H1 (cell line): ENCODE results near the gene CPZ. TPM values are rescaled to one million over a fixed set of nuclear protein-coding genes. Genes with fewer than 3 reads are reported as not detected.

Experiments used
- CTCF ChIA-PET: fragments of 300-600 bp; sonication (Branson Sonifier 250); formaldehyde crosslinking; loops from one replicate; lab custom pipeline; 2021; ENCODE audit not compliant: partially characterized antibody; lab: Charles Lee
- POLR2A ChIA-PET: fragments of 300-600 bp; sonication (Branson Sonifier 250); formaldehyde crosslinking; loops from one replicate; lab custom pipeline; 2021; ENCODE audit warnings: inconsistent platforms; ENCODE audit not compliant: partially characterized antibody; lab: Charles Lee
- DNase-seq, 2 experiments: peaks; one replicate each; pipeline versions ENCODE4 v3.0.0 to v3.0.0-alpha.2; 2010 to 2022; ENCODE audit warnings: low spot score in 2 of 2, low read depth in 1 of 2, mixed read lengths in 1 of 2
- FAIRE-seq: peaks from 2 replicates; lab custom pipeline; 2011; peaks lifted over from hg19 to GRCh38; lab: Jason Lieb, UNC
- H2AFZ ChIP-seq: 2 replicates; pipeline ENCODE4 v1.8.1; 2012; ENCODE audit warnings: low read length, inconsistent platforms
- H2AK5ac ChIP-seq: 2 replicates; pipeline ENCODE4 v1.6.1; 2013; ENCODE audit warnings: low read depth, low read length
- H2BK120ac ChIP-seq: replicated peaks from 2 replicates; pipeline ENCODE3; 2013; ENCODE audit warnings: low read depth, low read length, inconsistent platforms
- H2BK12ac ChIP-seq: 2 replicates; pipeline ENCODE4 v1.6.1; 2013; ENCODE audit warnings: low read depth, low read length
- H2BK15ac ChIP-seq: 2 replicates; pipeline ENCODE4 v1.6.1; 2013; ENCODE audit warnings: low read length
- H2BK20ac ChIP-seq: 2 replicates; pipeline ENCODE4 v1.6.1; 2013; ENCODE audit warnings: low read length
- H2BK5ac ChIP-seq: 2 replicates; pipeline ENCODE4 v1.6.1; 2013; ENCODE audit warnings: low read depth, low read length
- H3K14ac ChIP-seq: 2 replicates; pipeline ENCODE4 v1.6.1; 2013; ENCODE audit warnings: inconsistent platforms; ENCODE audit not compliant: insufficient read length
- H3K18ac ChIP-seq: 2 replicates; pipeline ENCODE4 v1.6.1; 2013; ENCODE audit warnings: low read length; ENCODE audit errors: extremely low read depth
- H3K23ac ChIP-seq: 2 replicates; pipeline ENCODE4 v1.6.1; 2013; ENCODE audit warnings: inconsistent platforms; ENCODE audit not compliant: insufficient read length
- H3K23me2 ChIP-seq: 2 replicates; pipeline ENCODE4 v1.6.1; 2013; ENCODE audit warnings: low read depth, low read length
- H3K27ac ChIP-seq: 2 replicates; pipeline ENCODE4 v1.6.1; 2011; ENCODE audit warnings: low read depth, low read length, inconsistent platforms
- H3K27me3 ChIP-seq, 4 experiments: replicated peaks in 1 of 4; 1 replicate in 1 of 4; 2 replicates in 3 of 4; pipeline versions ENCODE4 v1.6.1 to v1.8.1; 2011 to 2013; ENCODE audit warnings: low read length in 3 of 4, mild to moderate bottlenecking in 3 of 4, inconsistent platforms in 2 of 4, mixed read lengths in 2 of 4, moderate library complexity in 1 of 4; ENCODE audit not compliant: control insufficient read depth in 3 of 4, insufficient read depth in 3 of 4; ENCODE audit errors: extremely low read depth in 1 of 4
- H3K36me3 ChIP-seq, 4 experiments: 2 replicates each; pipeline versions ENCODE4 v1.6.1 to v1.8.1; 2011 to 2013; ENCODE audit warnings: mild to moderate bottlenecking in 4 of 4, low read length in 3 of 4, moderate library complexity in 2 of 4, control low read depth in 1 of 4, inconsistent platforms in 1 of 4; ENCODE audit not compliant: insufficient read depth in 4 of 4, control insufficient read depth in 2 of 4
- H3K4ac ChIP-seq: replicated peaks from 2 replicates; pipeline ENCODE3; 2013; ENCODE audit warnings: low read length, low read depth, mixed read lengths, inconsistent platforms; ENCODE audit not compliant: insufficient read length
- H3K4me1 ChIP-seq, 4 experiments: replicated peaks in 1 of 4; 1 replicate in 1 of 4; 2 replicates in 3 of 4; pipeline versions ENCODE4 v1.6.1 to v1.8.1; 2011 to 2013; ENCODE audit warnings: low read length in 3 of 4, inconsistent platforms in 2 of 4, mixed read lengths in 1 of 4; ENCODE audit not compliant: insufficient read depth in 4 of 4, control insufficient read depth in 3 of 4
- H3K4me2 ChIP-seq, 2 experiments: 2 replicates each; pipeline versions ENCODE4 v1.6.1 to v1.8.1; 2011 to 2013; ENCODE audit warnings: low read depth in 2 of 2, low read length in 2 of 2, control low read depth in 1 of 2, inconsistent platforms in 1 of 2, mild to moderate bottlenecking in 1 of 2; ENCODE audit not compliant: insufficient read depth in 1 of 2
- H3K4me3 ChIP-seq, 4 experiments: fragments of 200-600, 300-600 bp in 1 of 4; sonication (generic), shearing (Covaris generic), sonication (Bioruptor Twin) in 1 of 4; 2 replicates each; pipeline versions ENCODE4 v1.5.1 to v1.8.1; 2011 to 2016; ENCODE audit warnings: low read length in 4 of 4, low read depth in 3 of 4, control low read depth in 2 of 4, inconsistent platforms in 2 of 4, mild to moderate bottlenecking in 2 of 4, mixed read lengths in 1 of 4, moderate library complexity in 1 of 4; ENCODE audit not compliant: insufficient read depth in 2 of 4; ENCODE audit errors: extremely low read depth in 1 of 4
- H3K56ac ChIP-seq: replicated peaks from 2 replicates; pipeline ENCODE3; 2013; ENCODE audit warnings: low read depth, mild to moderate bottlenecking, mixed read lengths, low read length, inconsistent platforms; ENCODE audit not compliant: insufficient read length
- H3K79me1 ChIP-seq: 2 replicates; pipeline ENCODE4 v1.6.1; 2013; ENCODE audit warnings: low read depth, low read length, control low read depth
- H3K79me2 ChIP-seq, 2 experiments: 2 replicates each; pipeline versions ENCODE4 v1.6.1 to v1.8.1; 2012 to 2013; ENCODE audit warnings: low read length in 2 of 2, mild to moderate bottlenecking in 2 of 2, inconsistent platforms in 1 of 2; ENCODE audit not compliant: insufficient read depth in 2 of 2, control insufficient read depth in 1 of 2
- H3K9ac ChIP-seq, 4 experiments: replicated peaks in 1 of 4; 1 replicate in 1 of 4; 2 replicates in 3 of 4; pipeline versions ENCODE4 v1.6.1 to v1.8.1; 2011 to 2013; ENCODE audit warnings: low read depth in 3 of 4, low read length in 3 of 4, control low read depth in 2 of 4, mild to moderate bottlenecking in 2 of 4, moderate library complexity in 2 of 4, inconsistent platforms in 1 of 4; ENCODE audit errors: extremely low read depth in 1 of 4
- H3K9me3 ChIP-seq, 2 experiments: 2 replicates each; pipeline versions ENCODE4 v1.6.1 to v1.8.1; 2012 to 2013; ENCODE audit warnings: mild to moderate bottlenecking in 2 of 2, moderate library complexity in 2 of 2, control low read depth in 1 of 2, inconsistent platforms in 1 of 2, low read depth in 1 of 2, low read length in 1 of 2, mixed read lengths in 1 of 2; ENCODE audit not compliant: insufficient read depth in 2 of 2
- H4K20me1 ChIP-seq, 2 experiments: replicated peaks in 1 of 2; 2 replicates each; pipeline versions ENCODE3 to v1.8.1; 2011 to 2013; ENCODE audit warnings: inconsistent platforms in 2 of 2, low read length in 2 of 2, mild to moderate bottlenecking in 1 of 2; ENCODE audit not compliant: insufficient read depth in 2 of 2, control insufficient read depth in 1 of 2
- H4K5ac ChIP-seq: 2 replicates; pipeline ENCODE4 v1.6.1; 2013; ENCODE audit warnings: low read length, low read depth, mixed read lengths, inconsistent platforms; ENCODE audit not compliant: insufficient read length
- H4K8ac ChIP-seq: 2 replicates; pipeline ENCODE4 v1.8.0; 2013; ENCODE audit warnings: mild to moderate bottlenecking, moderate library complexity, low read length, inconsistent platforms; ENCODE audit not compliant: insufficient read depth; ENCODE audit errors: extremely low read depth
- H4K91ac ChIP-seq: replicated peaks from 2 replicates; pipeline ENCODE3; 2013; ENCODE audit warnings: low read length, mixed read lengths, inconsistent platforms; ENCODE audit not compliant: insufficient read length
- BCL11A ChIP-seq, 2 experiments: IDR thresholded peaks; one replicate each; pipeline ENCODE4 v1.6.1; 2011; ENCODE audit warnings: low read depth in 2 of 2, low read length in 2 of 2, mild to moderate bottlenecking in 2 of 2
- CBX8 ChIP-seq: fragments of 300-800, 300-1000 bp; sonication (generic); IDR thresholded peaks from 2 replicates; pipeline ENCODE4 v1.7.1; 2016; ENCODE audit warnings: low read depth, low read length, borderline replicate concordance
- EZH2 ChIP-seq: fragments of 200-600 bp; sonication (generic); IDR thresholded peaks from 2 replicates; pipeline ENCODE4 v1.7.1; 2012; ENCODE audit warnings: low read depth, mild to moderate bottlenecking, moderate library complexity, low read length, inconsistent platforms; ENCODE audit not compliant: severe bottlenecking
- MAFK ChIP-seq: IDR thresholded peaks from 2 replicates; pipeline ENCODE4 v1.6.1; 2012; ENCODE audit warnings: low read depth, mild to moderate bottlenecking, improper control_type of control experiment, low read length
- PHF8 ChIP-seq: fragments of 200-600 bp; sonication (generic); conservative IDR thresholded peaks from 2 replicates; pipeline ENCODE4 v1.7.1; 2012; ENCODE audit warnings: low read depth, mild to moderate bottlenecking, inconsistent platforms, low read length, moderate library complexity
- POLR2A ChIP-seq, 2 experiments: IDR thresholded peaks; 1 replicate in 1 of 2; 2 replicates in 1 of 2; pipeline ENCODE4 v1.6.1; 2011; ENCODE audit warnings: low read depth in 2 of 2, low read length in 2 of 2, mild to moderate bottlenecking in 2 of 2; ENCODE audit errors: control extremely low read depth in 1 of 2
- SAP30 ChIP-seq: fragments of 300-600 bp; sonication (generic); IDR thresholded peaks from 2 replicates; pipeline ENCODE4 v1.7.1; 2012; ENCODE audit warnings: low read length, moderate library complexity, mild to moderate bottlenecking, inconsistent platforms; ENCODE audit not compliant: insufficient read depth, insufficient replicate concordance
- TAF1 ChIP-seq: IDR thresholded peaks from 2 replicates; pipeline ENCODE4 v1.6.1; 2011; ENCODE audit warnings: mild to moderate bottlenecking, low read depth, low read length
- YY1 ChIP-seq: IDR thresholded peaks from 2 replicates; pipeline ENCODE4 v1.6.1; 2011; ENCODE audit warnings: low read depth, mild to moderate bottlenecking, low read length
- WGBS, 2 experiments: shearing (Covaris generic) in 1 of 2; methylation state at CpG; one replicate each; pipeline versions ENCODE4 v1.1.6 to v1.1.7; 2013 to 2015; ENCODE audit warnings: low lambda C conversion rate in 2 of 2, mixed read lengths in 2 of 2, inconsistent platforms in 1 of 2, low coverage in 1 of 2, missing lambda C conversion rate in 1 of 2; ENCODE audit not compliant: insufficient replicate concordance in 2 of 2, insufficient coverage in 1 of 2, insufficient read length in 1 of 2; ENCODE audit errors: extremely low coverage in 1 of 2, missing lambda C conversion rate in 1 of 2; 5-methylcytosine and 5-hydroxymethylcytosine counted together
- polyA plus RNA-seq, 7 experiments: library from polyadenylated mRNA; depleted of rRNA in 3 of 7; stranded (reverse) in 5 of 7; unstranded in 2 of 7; fragments of >200 nt in 5 of 7; fragments of 200-250 nt in 2 of 7; gene quantifications; 1 replicate in 5 of 7; 2 replicates in 1 of 7; 4 replicates in 1 of 7; pipeline versions ENCODE4 v1.2.1 to v1.2.3, GENCODE V29; 2011 to 2013; ENCODE audit warnings: missing spikeins in 2 of 7, mixed read lengths in 2 of 7
- total RNA-seq: library from RNA; stranded (reverse); fragmentation: NEBNext Ultra II Directional; extraction: Animal tissue kit (Norgen Biotek cat#: 25700); gene quantifications from 2 replicates; pipeline ENCODE4 v1.2.1, GENCODE V29; 2021

CPZ gene
- total and polyA plus RNA-seq, 2 of the 8 experiments (the other 6 are each of a cell fraction or from before 2014, with no cell fraction given): 28.8 to 40.7 TPM

DNA sequence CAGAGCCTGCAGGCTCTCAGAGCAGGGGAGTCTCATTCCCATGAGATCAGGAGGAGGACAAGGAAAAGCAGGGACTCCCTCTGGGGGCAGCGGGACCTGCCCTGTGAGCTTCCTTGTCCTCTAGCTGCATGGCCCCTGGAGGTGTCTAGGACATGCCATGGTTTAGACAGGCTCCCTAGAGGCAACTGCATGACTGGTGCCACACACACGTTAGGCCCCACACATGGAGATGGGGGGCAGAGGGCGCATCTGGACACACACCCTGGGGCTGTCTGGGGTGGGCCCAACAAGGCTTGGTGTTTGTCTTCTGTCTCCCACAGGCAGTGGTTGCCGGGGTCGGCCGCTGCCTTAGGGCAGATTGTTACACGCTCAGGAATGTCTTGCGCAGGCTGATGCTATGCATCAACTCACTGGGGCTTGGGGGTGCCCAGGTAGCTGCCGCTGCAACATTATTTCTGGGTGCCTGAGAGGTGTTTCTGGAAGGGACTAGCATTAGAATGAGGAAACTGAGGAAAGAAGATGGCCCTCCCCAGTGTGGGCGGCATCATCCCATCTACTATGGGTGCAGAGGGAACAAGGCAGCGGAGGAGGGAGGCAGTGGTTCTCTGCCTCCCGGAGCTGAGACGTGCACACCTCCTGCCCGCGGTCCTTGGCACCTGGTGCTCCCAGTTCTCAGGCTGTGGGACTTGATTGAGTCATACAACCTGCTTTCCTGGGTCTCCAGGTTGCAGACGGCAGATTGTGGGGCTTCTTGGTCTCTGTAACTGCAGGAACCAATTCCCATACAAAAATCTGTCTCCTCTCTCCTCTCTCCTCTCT is 44.4 kb upstream of the CPZ start:
- FAIRE-seq: no peak
- CTCF ChIA-PET: interaction anchor here (0.8 to 14.7 kb wide), 33 partner anchors 8 to 139 kb away, joined by 3 to 237 read pairs (median 7); partner anchors contain the start of genes CPZ and GPR78

More for the DNA sequence above, 44.4 kb upstream of the CPZ start:
- no peak overlapping the region for H2AFZ ChIP-seq
- no peak overlapping the region for H3K56ac ChIP-seq
- peak overlapping the region; percentile 29 for H4K91ac ChIP-seq
- no peak overlapping the region for H3K4me3 ChIP-seq
- H4K20me1 ChIP-seq: no peaks in the 10 kb centered on the region
- H3K27ac ChIP-seq: no peak overlapping the region
- no peak overlapping the region for H3K4me2 ChIP-seq
- H3K36me3 ChIP-seq: no peaks in the 10 kb centered on the region
- no peaks in the 10 kb centered on the region; a peak in 1 of 7 replicates for H3K27me3 ChIP-seq
- H3K23me2 ChIP-seq: no peaks in the 10 kb centered on the region
- 0 out of 2 replicates have a peak overlapping the region, but pooled peaks have one; percentile 60 for H2BK12ac ChIP-seq
- H3K79me1 ChIP-seq: no peaks in the 10 kb centered on the region
- H4K8ac ChIP-seq: 0 out of 2 replicates have a peak overlapping the region, but pooled peaks have one; percentile 4
- no peaks in the 10 kb centered on the region for H3K9me3 ChIP-seq
- POLR2A ChIA-PET: interaction anchor here (1.1 to 2.3 kb wide), 3 partner anchors 20 to 120 kb away, joined by 3 to 5 read pairs (median 3); no protein-coding TSS in a partner anchor
- H3K14ac ChIP-seq: no peak overlapping the region
- no peak overlapping the region for H2BK120ac ChIP-seq
- H4K5ac ChIP-seq: no peak overlapping the region
- no peaks in the 10 kb centered on the region for H3K79me2 ChIP-seq
- TF ChIP-seq CBX8 (no peak), PHF8 (no peak), SAP30 (no peak), MAFK (no peak), EZH2 (no peak), TAF1 (no peak), POLR2A (IDR thresholded peaks at IDR 0.05; ENCODE audit: control extremely low read depth in 1 of 2, low read depth in 2 of 2, low read length in 2 of 2) (no peak), BCL11A (IDR thresholded peaks at IDR 0.05; ENCODE audit: low read depth in 2 of 2, low read length in 2 of 2) (no peak), YY1 (no peak)
- 87% methylated on average over 15 of the region's 16 CpGs; no CpG with 5 or more reads in 1 of the 2 experiments for WGBS, 2 experiments
- peaks cover 0 to 12% (median 3%) of the 10 kb centered on the region in 4 experiments; a peak in 5 of 7 replicates for H3K4me1 ChIP-seq
- no peak overlapping the region for H2AK5ac ChIP-seq
- H2BK20ac ChIP-seq: 0 out of 2 replicates have a peak overlapping the region, but pooled peaks have one; percentile 21
- H3K4ac ChIP-seq: no peak overlapping the region
- H2BK5ac ChIP-seq: no peak overlapping the region
- H2BK15ac ChIP-seq: peak overlapping the region; percentile 61; the same call in 1 of the 2 replicates
- H3K9ac ChIP-seq: no peak overlapping the region; a peak in 1 of 7 replicates
- DNase-seq: no peak
- H3K18ac ChIP-seq: no peak overlapping the region
- H3K23ac ChIP-seq: no peak overlapping the region
